Kidney epithelial cell (primary cell): ENCODE measurements around the gene SLC19A2. TPM values are rescaled to one million over a fixed set of nuclear protein-coding genes. Genes with fewer than 3 reads are reported as not detected.

Experiments
- DNase-seq: peaks from one replicate; pipeline ENCODE4 v3.0.0-alpha.2; 2010; ENCODE audit warnings: low read depth
- H3K27me3 ChIP-seq: 2 replicates; pipeline ENCODE4 v1.6.0; 2011; ENCODE audit warnings: low read length; ENCODE audit not compliant: control insufficient read depth, insufficient read depth
- H3K36me3 ChIP-seq: 2 replicates; pipeline ENCODE4 v1.5.1; 2011; ENCODE audit warnings: low read length; ENCODE audit not compliant: control insufficient read depth, insufficient read depth
- H3K4me3 ChIP-seq: 2 replicates; pipeline ENCODE4 v1.5.1; 2011; ENCODE audit warnings: low read depth, mild to moderate bottlenecking, control low read depth, low read length
- total RNA-seq: library from RNA; depleted of rRNA; stranded (reverse); fragments of >200 nt; gene quantifications from 2 replicates; pipeline ENCODE4 v1.2.3, GENCODE V29; 2015
- TF ChIP-seq, protein P1 (sequence below): IDR thresholded peaks from 2 replicates; pipeline ENCODE4 v1.5.1; 2011; ENCODE audit warnings: mild to moderate bottlenecking, moderate library complexity, low read length, control low read depth, inconsistent platforms; ENCODE audit not compliant: insufficient read depth, poor library complexity, severe bottlenecking

Gene SLC19A2
- total RNA-seq, 1 donor from 2014 or later = 23.9 TPM

DNA sequence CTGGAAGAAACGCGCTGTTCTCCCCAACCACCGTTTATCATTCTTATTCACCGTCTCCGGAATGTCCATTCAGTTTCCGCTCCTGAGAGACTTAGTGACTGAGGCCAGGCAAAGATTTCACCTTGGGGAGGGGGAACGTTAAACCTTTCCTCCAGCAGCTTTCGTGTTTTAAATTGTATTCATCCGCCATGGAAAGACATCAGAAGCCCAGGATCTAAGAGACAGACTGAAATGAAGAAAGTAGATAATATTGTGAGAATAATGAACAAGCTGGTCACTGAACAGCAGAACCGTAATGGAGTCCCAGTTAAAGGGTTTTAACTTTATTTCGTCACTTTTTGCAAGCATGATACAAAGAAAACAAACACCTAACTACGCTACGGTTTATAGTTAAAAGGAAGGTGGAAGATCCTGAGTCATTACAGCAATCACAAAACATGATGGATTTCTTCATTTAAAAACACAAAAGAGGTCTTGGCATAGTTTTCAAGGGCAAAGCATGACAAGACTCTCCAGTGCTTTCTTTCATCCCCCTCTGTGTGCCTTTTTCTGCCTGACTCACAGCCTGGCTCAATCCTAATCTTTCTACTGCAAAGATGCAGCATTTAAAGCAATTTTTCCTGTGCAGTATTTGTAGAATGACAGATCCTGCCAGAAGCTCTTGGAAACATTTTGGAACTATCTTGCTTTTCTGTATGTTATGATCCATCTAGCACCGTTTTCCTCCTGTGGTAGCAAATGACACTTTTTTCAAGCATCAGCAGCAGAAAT lies 722 bp upstream of the SLC19A2 start:
- peak overlapping the region; percentile 65 for H3K4me3 ChIP-seq
- no peaks in the 10 kb centered on the region for H3K27me3 ChIP-seq
- H3K36me3 ChIP-seq = no peaks in the 10 kb centered on the region
- TF ChIP-seq, protein P1, sequence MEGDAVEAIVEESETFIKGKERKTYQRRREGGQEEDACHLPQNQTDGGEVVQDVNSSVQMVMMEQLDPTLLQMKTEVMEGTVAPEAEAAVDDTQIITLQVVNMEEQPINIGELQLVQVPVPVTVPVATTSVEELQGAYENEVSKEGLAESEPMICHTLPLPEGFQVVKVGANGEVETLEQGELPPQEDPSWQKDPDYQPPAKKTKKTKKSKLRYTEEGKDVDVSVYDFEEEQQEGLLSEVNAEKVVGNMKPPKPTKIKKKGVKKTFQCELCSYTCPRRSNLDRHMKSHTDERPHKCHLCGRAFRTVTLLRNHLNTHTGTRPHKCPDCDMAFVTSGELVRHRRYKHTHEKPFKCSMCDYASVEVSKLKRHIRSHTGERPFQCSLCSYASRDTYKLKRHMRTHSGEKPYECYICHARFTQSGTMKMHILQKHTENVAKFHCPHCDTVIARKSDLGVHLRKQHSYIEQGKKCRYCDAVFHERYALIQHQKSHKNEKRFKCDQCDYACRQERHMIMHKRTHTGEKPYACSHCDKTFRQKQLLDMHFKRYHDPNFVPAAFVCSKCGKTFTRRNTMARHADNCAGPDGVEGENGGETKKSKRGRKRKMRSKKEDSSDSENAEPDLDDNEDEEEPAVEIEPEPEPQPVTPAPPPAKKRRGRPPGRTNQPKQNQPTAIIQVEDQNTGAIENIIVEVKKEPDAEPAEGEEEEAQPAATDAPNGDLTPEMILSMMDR = no peak
- DNase-seq = no peak

DNA sequence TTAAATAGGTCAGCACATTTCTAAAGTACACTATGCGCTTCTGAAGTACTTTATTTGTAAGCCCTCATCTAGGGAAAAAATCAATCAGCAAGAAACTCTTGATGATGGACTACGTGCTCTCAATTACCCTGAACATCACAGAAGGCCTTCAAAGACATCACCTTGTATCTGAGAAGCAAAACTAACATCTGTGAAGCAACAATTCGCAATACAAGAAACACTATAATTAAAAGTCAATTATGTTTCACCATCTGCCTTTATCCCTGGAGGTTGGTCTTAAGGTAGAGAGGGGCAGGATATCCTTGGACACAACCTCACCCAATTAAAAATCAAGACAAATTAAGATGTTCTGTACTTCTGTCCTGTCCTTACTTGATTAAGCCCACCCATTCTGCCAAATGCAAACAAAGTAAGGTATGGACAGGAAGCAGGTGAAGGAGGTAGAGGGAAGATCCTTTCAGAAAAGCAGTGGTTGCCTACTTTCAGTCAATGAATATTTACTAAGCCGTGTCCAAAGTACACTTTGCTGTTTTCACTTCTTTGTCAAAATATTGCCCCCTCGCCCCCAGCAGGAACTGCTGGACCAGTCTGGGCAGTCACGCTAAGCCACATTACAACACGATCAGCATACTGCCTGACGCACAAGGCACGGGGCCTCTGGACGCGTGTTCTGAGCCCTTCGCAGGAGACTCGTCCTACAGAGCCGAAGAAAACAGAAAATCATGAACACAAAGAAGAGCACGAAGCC lies 887 bp downstream of the SLC19A2 start:
- Histone ChIP-seq H3K27me3 (no peaks in the 10 kb centered on the region), H3K36me3 (no peaks in the 10 kb centered on the region), H3K4me3 (peak overlapping the region; percentile 65)
- TF ChIP-seq, protein P1 = no peak
- DNase-seq = no peak

- Histone ChIP-seq H3K27me3 (no peaks in the 10 kb centered on the region), H3K4me3 (peak overlapping the region; percentile 10), H3K36me3 (no peaks in the 10 kb centered on the region)
- DNase-seq = no peak
- TF ChIP-seq, protein P1 = no peak
Observed at GRCh38 chr1:169484101-169484500, 1.6 kb downstream of the SLC19A2 start.

- Histone ChIP-seq H3K36me3 (no peaks in the 10 kb centered on the region), H3K4me3 (no peak overlapping the region), H3K27me3 (no peaks in the 10 kb centered on the region)
- no peak for DNase-seq
- TF ChIP-seq, protein P1 = no peak
Observed at GRCh38 chr1:169483500-169483966, 2.2 kb downstream of the SLC19A2 start.

DNA sequence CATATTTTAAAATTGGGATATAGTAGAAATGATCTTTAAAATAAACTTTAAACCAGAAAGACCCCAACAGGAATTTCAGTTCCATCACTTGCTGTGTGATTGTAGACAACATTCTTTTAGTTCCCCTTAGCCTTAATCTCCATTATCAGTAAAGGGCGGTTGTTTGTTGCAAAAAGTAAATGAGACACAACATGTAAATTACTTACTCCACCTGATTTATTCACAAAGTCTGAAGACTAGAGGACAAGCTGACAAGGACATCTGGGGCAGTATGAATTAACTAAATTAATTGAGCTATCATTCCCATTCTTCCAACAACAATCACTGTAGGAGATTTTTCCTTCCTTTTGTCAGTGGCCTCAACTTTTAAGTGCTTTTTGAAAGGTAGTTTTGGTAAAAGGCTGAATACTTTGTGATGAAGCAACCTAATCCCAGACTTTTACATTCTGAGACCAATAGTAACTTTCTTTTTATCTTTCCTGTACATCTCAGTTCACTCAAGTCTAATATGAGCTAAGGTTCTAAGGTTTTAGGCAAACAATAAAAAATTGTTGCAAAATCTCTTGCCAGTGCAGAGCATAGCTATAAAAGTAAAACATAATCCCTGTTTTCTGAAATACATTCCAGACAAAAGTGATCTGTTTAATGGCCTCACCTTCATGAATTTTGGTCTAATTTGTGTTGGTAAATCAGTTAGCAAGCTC lies 6.2 kb downstream of the SLC19A2 start:
- Histone ChIP-seq H3K4me3 (no peak overlapping the region), H3K36me3 (no peaks in the 10 kb centered on the region), H3K27me3 (no peaks in the 10 kb centered on the region)
- TF ChIP-seq, protein P1 = no peak
- no peak for DNase-seq
